H1 (cell line): ENCODE data around the gene PLEKHG1. TPM values are rescaled to one million over a fixed set of nuclear protein-coding genes. Genes with fewer than 3 reads are reported as not detected.

ENCODE experiments used
- ATF3 ChIP-seq: IDR thresholded peaks from 2 replicates; pipeline ENCODE4 v1.6.1; 2011; ENCODE audit warnings: low read depth, mild to moderate bottlenecking, low read length; ENCODE audit not compliant: insufficient read depth
- BACH1 ChIP-seq: IDR thresholded peaks from 2 replicates; pipeline ENCODE4 v1.6.1; 2012; ENCODE audit warnings: low read length, improper control_type of control experiment
- CHD7 ChIP-seq: fragments of 300-600 bp; sonication (generic); IDR thresholded peaks from 2 replicates; pipeline ENCODE4 v1.7.1; 2012; ENCODE audit warnings: low read length, moderate library complexity, mild to moderate bottlenecking, inconsistent platforms; ENCODE audit not compliant: insufficient replicate concordance
- CTBP2 ChIP-seq: IDR thresholded peaks from 2 replicates; pipeline ENCODE4 v1.7.0; 2011; ENCODE audit warnings: borderline replicate concordance, mild to moderate bottlenecking, moderate library complexity, mixed read lengths, low read length; ENCODE audit not compliant: insufficient read depth, insufficient read length
- POLR2A ChIP-seq, 2 experiments: IDR thresholded peaks; 1 replicate in 1 of 2; 2 replicates in 1 of 2; pipeline ENCODE4 v1.6.1; 2011; ENCODE audit warnings: low read depth in 2 of 2, low read length in 2 of 2, mild to moderate bottlenecking in 2 of 2; ENCODE audit errors: control extremely low read depth in 1 of 2
- POLR2AphosphoS5 ChIP-seq: IDR thresholded peaks from 2 replicates; pipeline ENCODE4 v1.6.1; 2011; ENCODE audit warnings: low read depth, low read length
- SIRT6 ChIP-seq: IDR thresholded peaks from one replicate; pipeline ENCODE4 v1.7.1; 2012; ENCODE audit warnings: low read length, inconsistent platforms
- SRF ChIP-seq: IDR thresholded peaks from 2 replicates; pipeline ENCODE4 v1.6.1; 2011; ENCODE audit warnings: mild to moderate bottlenecking, low read depth, low read length, moderate library complexity
- TAF1 ChIP-seq: IDR thresholded peaks from 2 replicates; pipeline ENCODE4 v1.6.1; 2011; ENCODE audit warnings: mild to moderate bottlenecking, low read depth, low read length
- ZNF274 ChIP-seq: IDR thresholded peaks from 2 replicates; pipeline ENCODE4 v1.7.0; 2012; ENCODE audit warnings: low read length, borderline replicate concordance; ENCODE audit errors: extremely low read depth
- polyA plus RNA-seq, 7 experiments: library from polyadenylated mRNA; depleted of rRNA in 3 of 7; stranded (reverse) in 5 of 7; unstranded in 2 of 7; fragments of >200 nt in 5 of 7; fragments of 200-250 nt in 2 of 7; gene quantifications; 1 replicate in 5 of 7; 2 replicates in 1 of 7; 4 replicates in 1 of 7; pipeline versions ENCODE4 v1.2.1 to v1.2.3, GENCODE V29; 2011 to 2013; ENCODE audit warnings: missing spikeins in 2 of 7, mixed read lengths in 2 of 7
- total RNA-seq: library from RNA; stranded (reverse); fragmentation: NEBNext Ultra II Directional; extraction: Animal tissue kit (Norgen Biotek cat#: 25700); gene quantifications from 2 replicates; pipeline ENCODE4 v1.2.1, GENCODE V29; 2021

Gene PLEKHG1
- total and polyA plus RNA-seq, 2 of the 8 experiments (the other 6 are each of a cell fraction or from before 2014, with no cell fraction given): 0.94 to 2.2 TPM

GRCh38 chr6:150576651-150577226 is 22.9 kb upstream of the PLEKHG1 start (continued):
- TF ChIP-seq CHD7: no peak
- no peak for TF ChIP-seq BACH1
- no peak for TF ChIP-seq ZNF274
- TF ChIP-seq SRF: no peak
- TF ChIP-seq SIRT6: no peak
- no peak for TF ChIP-seq TAF1
- TF ChIP-seq POLR2AphosphoS5: no peak
- TF ChIP-seq POLR2A (IDR thresholded peaks at IDR 0.05; ENCODE audit: control extremely low read depth in 1 of 2, low read depth in 2 of 2, low read length in 2 of 2): no peak
- no peak for TF ChIP-seq ATF3
- TF ChIP-seq CTBP2: no peak
